ENCODE results near the gene SARM1. TPM values are rescaled to one million over a fixed set of nuclear protein-coding genes. Genes with fewer than 3 reads are reported as not detected.

Gene SARM1
- total and polyA plus RNA-seq, 2 of the 13 experiments (the other 11 are each of a cell fraction or from before 2014, with no cell fraction given): 0.73 to 0.86 TPM

DNA sequence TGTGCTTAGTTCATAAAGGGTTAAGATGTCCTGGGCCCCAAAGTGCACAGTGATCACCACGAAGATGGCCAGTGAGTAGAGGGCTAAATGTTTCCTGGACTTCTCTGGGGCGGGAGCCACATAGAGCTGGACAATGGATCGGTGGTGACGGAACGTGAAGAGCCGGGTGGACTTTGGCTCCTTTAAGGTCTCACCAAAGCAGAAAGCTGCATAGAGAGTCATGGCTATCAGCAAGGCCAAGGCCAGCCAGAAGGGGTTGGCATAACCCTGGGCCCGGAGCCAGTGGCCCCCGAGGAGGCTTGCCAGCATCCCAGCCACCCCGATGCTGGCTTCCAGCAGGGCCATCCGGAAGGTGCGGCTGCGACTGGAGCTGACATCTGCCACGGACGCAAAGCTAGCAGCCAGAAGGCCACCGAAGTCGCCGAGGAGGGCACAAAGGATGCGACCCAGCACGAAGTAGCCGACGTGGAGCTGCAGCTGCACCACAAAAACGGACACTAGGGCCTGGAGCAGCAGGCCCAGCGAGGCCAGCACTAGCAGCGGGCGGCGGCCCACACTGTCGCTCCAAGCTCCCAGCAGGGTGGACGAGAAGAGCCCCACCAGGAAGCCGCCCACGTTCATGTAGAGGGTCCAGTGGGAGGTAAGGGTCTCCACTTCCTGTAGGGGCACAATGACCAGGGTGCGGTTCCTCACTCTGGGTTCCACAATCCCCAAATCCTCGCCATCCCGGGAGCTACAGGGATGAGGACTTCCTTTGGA is 33.5 kb downstream of the SARM1 start (continued):
- TF ChIP-seq TARDBP (CRISPR knock-in tag; IDR thresholded peaks at IDR 0.05): 0 out of 2 replicates have a peak, but pooled peaks have one; percentile 50
- TF ChIP-seq KDM4B (CRISPR knock-in tag; IDR thresholded peaks at IDR 0.05): no peak
- peak; percentile 61 for TF ChIP-seq RBFOX2 (IDR thresholded peaks at IDR 0.05; ENCODE audit: low read depth, low read length)
- no peak for TF ChIP-seq NFIC (IDR thresholded peaks at IDR 0.05; ENCODE audit: low read length)
- 0 out of 2 replicates have a peak, but pooled peaks have one; percentile 14 for TF ChIP-seq ZKSCAN8 (CRISPR knock-in tag; IDR thresholded peaks at IDR 0.05; ENCODE audit: borderline replicate concordance)
- no peak for TF ChIP-seq ZKSCAN5 (CRISPR knock-in tag; IDR thresholded peaks at IDR 0.05)
- TF ChIP-seq ZNF660 (CRISPR knock-in tag; IDR thresholded peaks at IDR 0.05; ENCODE audit: borderline replicate concordance, low read depth): no peak
- TF ChIP-seq TOPORS (CRISPR knock-in tag; IDR thresholded peaks at IDR 0.05): no peak
- TF ChIP-seq ZNF570 (CRISPR knock-in tag; IDR thresholded peaks at IDR 0.05; ENCODE audit: borderline replicate concordance): no peak
- peak; percentile 73; the same call in 1 of the 2 replicates for TF ChIP-seq MIER2 (CRISPR knock-in tag; IDR thresholded peaks at IDR 0.05)
- TF ChIP-seq TAF15 (IDR thresholded peaks at IDR 0.05; ENCODE audit: low read depth, low read length, poor library complexity, severe bottlenecking): no peak
- no peak for TF ChIP-seq ZNF816 (CRISPR knock-in tag; IDR thresholded peaks at IDR 0.05; ENCODE audit: borderline replicate concordance)
- no peak for TF ChIP-seq ZMAT3 (CRISPR knock-in tag; conservative IDR thresholded peaks at IDR 0.05)
- TF ChIP-seq, protein P1, sequence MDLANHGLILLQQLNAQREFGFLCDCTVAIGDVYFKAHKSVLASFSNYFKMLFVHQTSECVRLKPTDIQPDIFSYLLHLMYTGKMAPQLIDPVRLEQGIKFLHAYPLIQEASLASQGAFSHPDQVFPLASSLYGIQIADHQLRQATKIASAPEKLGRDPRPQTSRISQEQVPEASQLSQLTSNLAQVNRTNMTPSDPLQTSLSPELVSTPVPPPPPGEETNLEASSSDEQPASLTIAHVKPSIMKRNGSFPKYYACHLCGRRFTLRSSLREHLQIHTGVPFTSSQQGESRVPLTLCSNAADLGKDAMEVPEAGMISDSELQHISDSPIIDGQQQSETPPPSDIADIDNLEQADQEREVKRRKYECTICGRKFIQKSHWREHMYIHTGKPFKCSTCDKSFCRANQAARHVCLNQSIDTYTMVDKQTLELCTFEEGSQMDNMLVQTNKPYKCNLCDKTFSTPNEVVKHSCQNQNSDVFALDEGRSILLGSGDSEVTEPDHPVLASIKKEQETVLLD (CRISPR knock-in tag; IDR thresholded peaks at IDR 0.05; ENCODE audit: low read depth): no peak
- TF ChIP-seq, protein P2, sequence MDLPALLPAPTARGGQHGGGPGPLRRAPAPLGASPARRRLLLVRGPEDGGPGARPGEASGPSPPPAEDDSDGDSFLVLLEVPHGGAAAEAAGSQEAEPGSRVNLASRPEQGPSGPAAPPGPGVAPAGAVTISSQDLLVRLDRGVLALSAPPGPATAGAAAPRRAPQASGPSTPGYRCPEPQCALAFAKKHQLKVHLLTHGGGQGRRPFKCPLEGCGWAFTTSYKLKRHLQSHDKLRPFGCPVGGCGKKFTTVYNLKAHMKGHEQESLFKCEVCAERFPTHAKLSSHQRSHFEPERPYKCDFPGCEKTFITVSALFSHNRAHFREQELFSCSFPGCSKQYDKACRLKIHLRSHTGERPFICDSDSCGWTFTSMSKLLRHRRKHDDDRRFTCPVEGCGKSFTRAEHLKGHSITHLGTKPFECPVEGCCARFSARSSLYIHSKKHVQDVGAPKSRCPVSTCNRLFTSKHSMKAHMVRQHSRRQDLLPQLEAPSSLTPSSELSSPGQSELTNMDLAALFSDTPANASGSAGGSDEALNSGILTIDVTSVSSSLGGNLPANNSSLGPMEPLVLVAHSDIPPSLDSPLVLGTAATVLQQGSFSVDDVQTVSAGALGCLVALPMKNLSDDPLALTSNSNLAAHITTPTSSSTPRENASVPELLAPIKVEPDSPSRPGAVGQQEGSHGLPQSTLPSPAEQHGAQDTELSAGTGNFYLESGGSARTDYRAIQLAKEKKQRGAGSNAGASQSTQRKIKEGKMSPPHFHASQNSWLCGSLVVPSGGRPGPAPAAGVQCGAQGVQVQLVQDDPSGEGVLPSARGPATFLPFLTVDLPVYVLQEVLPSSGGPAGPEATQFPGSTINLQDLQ (CRISPR knock-in tag; IDR thresholded peaks at IDR 0.05): 0 out of 2 replicates have a peak, but pooled peaks have one; percentile 72
- TF ChIP-seq SP1 (IDR thresholded peaks at IDR 0.05): no peak
- TF ChIP-seq SP1 (CRISPR knock-in tag; IDR thresholded peaks at IDR 0.05): no peak; the same call in 1 of the 2 replicates
- TF ChIP-seq AGO1 (IDR thresholded peaks at IDR 0.05; ENCODE audit: low read depth, low read length, poor library complexity, severe bottlenecking): peak; percentile 34
- TF ChIP-seq, protein P3, sequence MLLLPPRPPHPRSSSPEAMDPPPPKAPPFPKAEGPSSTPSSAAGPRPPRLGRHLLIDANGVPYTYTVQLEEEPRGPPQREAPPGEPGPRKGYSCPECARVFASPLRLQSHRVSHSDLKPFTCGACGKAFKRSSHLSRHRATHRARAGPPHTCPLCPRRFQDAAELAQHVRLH (CRISPR knock-in tag; IDR thresholded peaks at IDR 0.05; ENCODE audit: borderline replicate concordance, low read depth): no peak
- TF ChIP-seq NR2F1 (CRISPR knock-in tag; IDR thresholded peaks at IDR 0.05): peak; percentile 39 to 82; a peak in 3 of 4 replicates
- TF ChIP-seq PITX1 (CRISPR knock-in tag; IDR thresholded peaks at IDR 0.05): no peak
- peak; percentile 74 for TF ChIP-seq RXRA (CRISPR knock-in tag; IDR thresholded peaks at IDR 0.05)
- TF ChIP-seq ZBTB3 (CRISPR knock-in tag; IDR thresholded peaks at IDR 0.05; ENCODE audit: borderline replicate concordance, low read depth): no peak
- TF ChIP-seq, protein P4, sequence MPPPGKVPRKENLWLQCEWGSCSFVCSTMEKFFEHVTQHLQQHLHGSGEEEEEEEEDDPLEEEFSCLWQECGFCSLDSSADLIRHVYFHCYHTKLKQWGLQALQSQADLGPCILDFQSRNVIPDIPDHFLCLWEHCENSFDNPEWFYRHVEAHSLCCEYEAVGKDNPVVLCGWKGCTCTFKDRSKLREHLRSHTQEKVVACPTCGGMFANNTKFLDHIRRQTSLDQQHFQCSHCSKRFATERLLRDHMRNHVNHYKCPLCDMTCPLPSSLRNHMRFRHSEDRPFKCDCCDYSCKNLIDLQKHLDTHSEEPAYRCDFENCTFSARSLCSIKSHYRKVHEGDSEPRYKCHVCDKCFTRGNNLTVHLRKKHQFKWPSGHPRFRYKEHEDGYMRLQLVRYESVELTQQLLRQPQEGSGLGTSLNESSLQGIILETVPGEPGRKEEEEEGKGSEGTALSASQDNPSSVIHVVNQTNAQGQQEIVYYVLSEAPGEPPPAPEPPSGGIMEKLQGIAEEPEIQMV (CRISPR knock-in tag; IDR thresholded peaks at IDR 0.05; ENCODE audit: low read depth): no peak
- no peak for TF ChIP-seq MYC (CRISPR knock-in tag; IDR thresholded peaks at IDR 0.05; ENCODE audit: borderline replicate concordance)
